Ishikawa (cell line): ENCODE data around the gene VSIG1.

Experiments
- EGR1 ChIP-seq: IDR thresholded peaks from 2 replicates; pipeline ENCODE4 v1.6.1; 2012
- FOXM1 ChIP-seq: IDR thresholded peaks from 2 replicates; pipeline ENCODE4 v1.6.1; 2012; ENCODE audit warnings: low read depth, borderline replicate concordance
- REST ChIP-seq: IDR thresholded peaks from 2 replicates; pipeline ENCODE4 v1.6.1; 2012; ENCODE audit warnings: low read depth, mild to moderate bottlenecking
- ZBTB7A ChIP-seq: IDR thresholded peaks from 2 replicates; pipeline ENCODE4 v1.6.1; 2012; ENCODE audit warnings: low read depth

GRCh38 chrX:108055546-108055945, 10.7 kb downstream of the VSIG1 start:
- TF ChIP-seq ZBTB7A (no peak), EGR1 (no peak), REST (no peak), FOXM1 (no peak)
